Body of pancreas (tissue), 4 donors: ENCODE measurements around the gene REG4. TPM values are rescaled to one million over a fixed set of nuclear protein-coding genes. Genes with fewer than 3 reads are reported as not detected.
"Not testable (repeated sequence)": the region's sequence is repeated elsewhere in the genome, so short reads cannot be mapped to it uniquely, and the experiment has no call there.

Experiments used
- ATAC-seq: fragments of 150-250 bp; one replicate; pipeline ENCODE4 v1.9.1; 2016
- DNase-seq, 4 donors: peaks; one replicate each; pipeline ENCODE4 v3.0.0-alpha.2; 2019
- H3K27ac ChIP-seq, 4 donors: fragments of 200-600 bp; sonication (generic); 1 replicate in 3 of 4; 2 replicates in 1 of 4; pipeline versions ENCODE4 v1.5.1 to v1.6.1; 2016 to 2019; ENCODE audit warnings: mild to moderate bottlenecking in 1 of 4, mixed read lengths in 1 of 4, moderate library complexity in 1 of 4
- H3K27me3 ChIP-seq, 2 donors: fragments of 200-600 bp; sonication (generic); one replicate each; pipeline ENCODE4 v1.6.0; 2016; ENCODE audit warnings: mild to moderate bottlenecking in 1 of 2
- H3K36me3 ChIP-seq, 2 donors: fragments of 200-600 bp; sonication (generic); replicated peaks in 1 of 2; 2 replicates each; pipeline ENCODE4 v1.5.1; 2016; ENCODE audit warnings: low read depth in 2 of 2; ENCODE audit not compliant: insufficient read depth in 1 of 2
- H3K4me1 ChIP-seq: fragments of 200-600 bp; sonication (generic); one replicate; pipeline ENCODE4 v1.6.0; 2016
- H3K4me3 ChIP-seq, 2 donors: fragments of 200-600 bp; sonication (generic); 1 replicate in 1 of 2; 2 replicates in 1 of 2; pipeline ENCODE4 v1.5.1; 2016 to 2019
- H3K9me3 ChIP-seq, 3 donors: fragments of 200-600 bp; sonication (generic); 1 replicate in 2 of 3; 2 replicates in 1 of 3; pipeline ENCODE4 v1.5.1; 2016
- POLR2A ChIP-seq, 3 donors: fragments of 450-650 bp; IDR thresholded peaks; one replicate each; pipeline ENCODE4 v1.6.1; 2016; ENCODE audit warnings: antibody characterized with exemption in 3 of 3, mild to moderate bottlenecking in 2 of 3
- WGBS, 2 donors: methylation state at CpG; one replicate each; pipeline ENCODE4 v1.1.5; 2017; 5-methylcytosine and 5-hydroxymethylcytosine counted together
- intact Hi-C: fragments of 100-400 bp; cut with DNase I; formaldehyde crosslinking; loops from one replicate; pipeline ENCODE4 v1.15.1; 2023
- total RNA-seq, 2 donors: library from RNA; depleted of rRNA; stranded (reverse); fragments of >200 nt; gene quantifications; one replicate each; pipeline ENCODE4 v1.1.0, GENCODE V29; 2016
- TF ChIP-seq, protein P1 (sequence below), 7 experiments: fragments of 450-650 bp in 4 of 7; fragments of 200-600 bp in 3 of 7; sonication (generic) in 3 of 7; IDR thresholded peaks; one replicate each; pipeline ENCODE4 v1.5.1; 2016 to 2019; ENCODE audit warnings: antibody characterized with exemption in 7 of 7

Gene REG4
- total RNA-seq, 2 donors from 2014 or later: 9.2 to 30.9 TPM

- H3K27me3 ChIP-seq, H3K27ac ChIP-seq, DNase-seq, H3K9me3 ChIP-seq, ATAC-seq, H3K36me3 ChIP-seq, H3K4me3 ChIP-seq, H3K4me1 ChIP-seq, intact Hi-C loops: not testable (repeated sequence)
- 53 to 56% methylated on average over 6 of the region's 6 CpGs for WGBS, 2 donors
- TF ChIP-seq, protein P1, sequence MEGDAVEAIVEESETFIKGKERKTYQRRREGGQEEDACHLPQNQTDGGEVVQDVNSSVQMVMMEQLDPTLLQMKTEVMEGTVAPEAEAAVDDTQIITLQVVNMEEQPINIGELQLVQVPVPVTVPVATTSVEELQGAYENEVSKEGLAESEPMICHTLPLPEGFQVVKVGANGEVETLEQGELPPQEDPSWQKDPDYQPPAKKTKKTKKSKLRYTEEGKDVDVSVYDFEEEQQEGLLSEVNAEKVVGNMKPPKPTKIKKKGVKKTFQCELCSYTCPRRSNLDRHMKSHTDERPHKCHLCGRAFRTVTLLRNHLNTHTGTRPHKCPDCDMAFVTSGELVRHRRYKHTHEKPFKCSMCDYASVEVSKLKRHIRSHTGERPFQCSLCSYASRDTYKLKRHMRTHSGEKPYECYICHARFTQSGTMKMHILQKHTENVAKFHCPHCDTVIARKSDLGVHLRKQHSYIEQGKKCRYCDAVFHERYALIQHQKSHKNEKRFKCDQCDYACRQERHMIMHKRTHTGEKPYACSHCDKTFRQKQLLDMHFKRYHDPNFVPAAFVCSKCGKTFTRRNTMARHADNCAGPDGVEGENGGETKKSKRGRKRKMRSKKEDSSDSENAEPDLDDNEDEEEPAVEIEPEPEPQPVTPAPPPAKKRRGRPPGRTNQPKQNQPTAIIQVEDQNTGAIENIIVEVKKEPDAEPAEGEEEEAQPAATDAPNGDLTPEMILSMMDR (IDR thresholded peaks at IDR 0.05): peak in 1 of 7 experiments; percentile 4
Measured at GRCh38 chr1:119844206-119844605, 32.9 kb upstream of the REG4 start.

- Histone ChIP-seq H3K4me3 (no peak overlapping the region), H3K36me3 (no peaks in the 10 kb centered on the region), H3K27ac (no peak overlapping the region), H3K9me3 (no peaks in the 10 kb centered on the region), H3K27me3 (peaks cover 0 to 5% of the 10 kb centered on the region in 2 donors), H3K4me1 (no peaks in the 10 kb centered on the region)
- DNase-seq (no peak), ATAC-seq (no peak)
- TF ChIP-seq, protein P1 (IDR thresholded peaks at IDR 0.05): no peak
- TF ChIP-seq POLR2A (IDR thresholded peaks at IDR 0.05): no peak
- WGBS, 2 donors: 84 to 85% methylated on average over 6 of the region's 6 CpGs
- intact Hi-C loops: no loop called here
Measured at GRCh38 chr1:119841306-119841705, 30.0 kb upstream of the REG4 start.

DNA sequence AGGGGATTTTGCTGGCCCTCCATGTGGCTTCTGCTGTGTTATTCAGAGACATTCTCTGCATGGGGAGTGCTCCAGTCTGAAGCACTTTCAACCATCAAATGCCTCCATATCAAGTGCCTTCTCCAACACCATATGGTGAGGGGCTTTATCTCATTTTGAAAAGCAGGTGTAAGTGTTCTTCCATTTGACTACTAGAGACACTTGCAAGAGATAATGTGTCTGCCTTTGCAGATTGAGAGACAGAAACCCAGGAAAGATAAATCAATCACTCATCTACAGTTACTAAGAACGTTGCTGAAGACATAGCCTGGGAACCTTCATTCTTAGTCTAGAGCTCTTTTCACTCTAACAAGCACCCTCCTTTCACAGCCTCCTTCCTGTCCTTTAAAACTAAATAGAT, 29.5 kb upstream of the REG4 start:
- H3K4me3 ChIP-seq: no peak overlapping the region
- H3K27me3 ChIP-seq: peaks cover 0 to 5% of the 10 kb centered on the region in 2 donors
- H3K36me3 ChIP-seq: no peaks in the 10 kb centered on the region
- H3K4me1 ChIP-seq: no peaks in the 10 kb centered on the region
- no peak for DNase-seq
- H3K27ac ChIP-seq: no peak overlapping the region
- intact Hi-C loops: no loop called here
- no peak for ATAC-seq
- 60 to 83% methylated on average over 1 of the region's 1 CpG for WGBS, 2 donors
- TF ChIP-seq POLR2A (IDR thresholded peaks at IDR 0.05): no peak
- TF ChIP-seq, protein P1 (IDR thresholded peaks at IDR 0.05): no peak
- H3K9me3 ChIP-seq: no peaks in the 10 kb centered on the region

DNA sequence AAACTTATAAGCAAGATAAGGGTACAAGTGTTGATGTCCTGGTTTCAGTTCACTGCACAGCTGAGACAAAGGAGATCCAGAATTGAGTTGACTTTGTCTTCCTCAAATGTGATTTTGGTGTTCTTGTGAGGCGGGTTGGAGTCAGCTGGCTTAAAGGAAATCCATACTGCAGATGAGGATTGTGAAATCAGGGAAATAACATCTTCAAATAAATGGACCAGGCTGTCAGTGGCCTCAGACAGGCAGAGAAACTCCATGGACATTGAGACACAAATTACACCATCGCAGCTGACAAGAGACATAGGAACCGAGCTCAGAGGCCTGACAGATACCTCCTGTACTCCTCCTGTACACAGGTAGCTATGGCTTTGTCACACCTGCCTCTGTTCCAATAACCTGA, 27.0 kb upstream of the REG4 start:
- 63 to 74% methylated on average over 3 of the region's 3 CpGs for WGBS, 2 donors
- DNase-seq: no peak
- no peak overlapping the region for H3K27ac ChIP-seq
- TF ChIP-seq POLR2A (IDR thresholded peaks at IDR 0.05): no peak
- TF ChIP-seq, protein P1 (IDR thresholded peaks at IDR 0.05): no peak
- no peaks in the 10 kb centered on the region for H3K36me3 ChIP-seq
- intact Hi-C loops: no loop called here
- ATAC-seq: no peak
- H3K27me3 ChIP-seq: peaks cover 0 to 5% of the 10 kb centered on the region in 2 donors
- H3K4me3 ChIP-seq: no peak overlapping the region
- no peaks in the 10 kb centered on the region for H3K4me1 ChIP-seq
- H3K9me3 ChIP-seq: no peaks in the 10 kb centered on the region

DNA sequence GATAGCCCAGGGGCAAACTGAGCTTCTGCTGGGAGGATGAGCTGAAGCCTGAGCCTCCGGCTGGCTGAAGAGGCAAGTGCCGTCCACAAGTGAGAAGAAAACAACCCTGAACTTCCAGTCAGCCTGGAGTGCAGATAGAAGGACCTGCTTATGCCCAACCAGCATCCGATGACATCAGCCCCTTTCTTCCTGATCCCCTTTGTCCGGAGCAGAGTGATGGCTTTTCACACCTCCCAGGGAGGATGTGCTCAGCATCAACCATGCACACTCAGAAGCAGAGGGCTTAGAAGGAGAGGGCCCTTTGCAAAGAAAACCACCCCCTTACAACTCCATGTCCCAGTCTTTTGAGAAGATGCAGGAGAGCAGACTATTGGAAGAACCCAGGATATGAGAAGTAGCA, 23.7 kb upstream of the REG4 start:
- Histone ChIP-seq H3K9me3 (no peaks in the 10 kb centered on the region), H3K4me3 (no peak overlapping the region), H3K4me1 (no peaks in the 10 kb centered on the region), H3K27me3 (peaks cover 0 to 5% of the 10 kb centered on the region in 2 donors), H3K36me3 (no peaks in the 10 kb centered on the region), H3K27ac (no peak overlapping the region)
- ATAC-seq (no peak), DNase-seq (no peak)
- WGBS, 2 donors: 82 to 83% methylated on average over 3 to 4 of the region's 4 CpGs
- TF ChIP-seq, protein P1 (IDR thresholded peaks at IDR 0.05): no peak
- TF ChIP-seq POLR2A (IDR thresholded peaks at IDR 0.05): no peak
- intact Hi-C loops: no loop called here
